ENCODE results near the gene TMEM185B.
"Not testable (repeated sequence)": the region's sequence is repeated elsewhere in the genome, so short reads cannot be mapped to it uniquely, and the experiment has no call there.

The TMEM185B gene

GRCh38 chr2:120223034-120223912 is at the start of gene TMEM185B:
TMEM185B (minus strand) TSS chr2:120223400; CDS start chr2:120222976, 424 bp downstream.
- DNase-seq = peak; percentile 77

- no peak for DNase-seq
Measured at GRCh38 chr2:120271711-120272379, 48.6 kb upstream of the TMEM185B start.

- DNase-seq = no peak
Measured at GRCh38 chr2:120269816-120270215, 46.6 kb upstream of the TMEM185B start.

- DNase-seq = no peak
Measured at GRCh38 chr2:120269076-120269744, 46.0 kb upstream of the TMEM185B start.

- DNase-seq = no peak
Measured at GRCh38 chr2:120267348-120267747, 44.1 kb upstream of the TMEM185B start.

- no peak for DNase-seq
Measured at GRCh38 chr2:120265006-120265405, 41.8 kb upstream of the TMEM185B start.

- no peak for DNase-seq
Measured at GRCh38 chr2:120262761-120263428, 39.7 kb upstream of the TMEM185B start.

- no peak for DNase-seq
Measured at GRCh38 chr2:120262150-120262549, 39.0 kb upstream of the TMEM185B start.

- DNase-seq = no peak
Measured at GRCh38 chr2:120261387-120262006, 38.3 kb upstream of the TMEM185B start.

GRCh38 chr2:120260736-120261135 is 37.5 kb upstream of the TMEM185B start:
- DNase-seq = no peak

- not testable (repeated sequence) for DNase-seq
Measured at GRCh38 chr2:120259939-120260338, 36.7 kb upstream of the TMEM185B start.

GRCh38 chr2:120258196-120258595 is 35.0 kb upstream of the TMEM185B start:
- no peak for DNase-seq

GRCh38 chr2:120257522-120257921 is 34.3 kb upstream of the TMEM185B start:
- no peak for DNase-seq

- DNase-seq = no peak
Measured at GRCh38 chr2:120256651-120257000, 33.4 kb upstream of the TMEM185B start.

GRCh38 chr2:120255986-120256650 is 32.9 kb upstream of the TMEM185B start:
- DNase-seq = no peak

- no peak for DNase-seq
Measured at GRCh38 chr2:120255071-120255470, 31.9 kb upstream of the TMEM185B start.

- DNase-seq = no peak
Measured at GRCh38 chr2:120254178-120254577, 31.0 kb upstream of the TMEM185B start.

GRCh38 chr2:120253021-120253882 is 30.1 kb upstream of the TMEM185B start:
- peak; percentile 75 for DNase-seq

GRCh38 chr2:120252225-120253020 is 29.2 kb upstream of the TMEM185B start, which contains the start of gene RALB:
RALB (plus strand) TSS chr2:120252852; CDS start chr2:120278665, 25,813 bp downstream.
- DNase-seq = peak; percentile 97

GRCh38 chr2:120251880-120252224 is 28.7 kb upstream of the TMEM185B start:
- no peak for DNase-seq
